HL-60 (cell line): Measurements from ENCODE around the gene SYT9.

Source experiments
- DNase-seq, 2 experiments: peaks; one replicate each; pipeline ENCODE4 v3.0.0-alpha.2; 2010 to 2020; ENCODE audit warnings: low read depth in 1 of 2, low spot score in 1 of 2
- H3K27ac ChIP-seq: fragments of 250-450 bp; sonication (Bioruptor Pico); replicated peaks from 2 replicates; pipeline ENCODE4 v1.5.1; 2020; ENCODE audit warnings: mild to moderate bottlenecking, moderate library complexity
- H3K27me3 ChIP-seq: fragments of 250-450 bp; sonication (Bioruptor Pico); 2 replicates; pipeline ENCODE4 v1.5.1; 2021; ENCODE audit warnings: mild to moderate bottlenecking, moderate library complexity; ENCODE audit not compliant: insufficient read depth, poor library complexity, severe bottlenecking
- H3K4me3 ChIP-seq: replicated peaks from 2 replicates; pipeline ENCODE4 v1.5.1; 2011; ENCODE audit warnings: mild to moderate bottlenecking, control low read depth, low read length; ENCODE audit not compliant: insufficient read depth
- CTCF ChIP-seq: IDR thresholded peaks from one replicate; pipeline ENCODE4 v1.5.1; 2011; ENCODE audit warnings: low read length, control low read depth, inconsistent platforms; ENCODE audit not compliant: insufficient read depth
- GABPA ChIP-seq: IDR thresholded peaks from 2 replicates; pipeline ENCODE4 v1.6.1; 2012; ENCODE audit warnings: low read depth
- POLR2AphosphoS5 ChIP-seq: IDR thresholded peaks from 2 replicates; pipeline ENCODE4 v1.6.1; 2012; ENCODE audit warnings: low read depth
- REST ChIP-seq: IDR thresholded peaks from 2 replicates; pipeline ENCODE4 v1.6.1; 2012; ENCODE audit warnings: low read depth; ENCODE audit not compliant: insufficient replicate concordance
- SPI1 ChIP-seq: IDR thresholded peaks from 2 replicates; pipeline ENCODE4 v1.6.1; 2012; ENCODE audit warnings: low read depth, mild to moderate bottlenecking, borderline replicate concordance

Gene SYT9

DNA sequence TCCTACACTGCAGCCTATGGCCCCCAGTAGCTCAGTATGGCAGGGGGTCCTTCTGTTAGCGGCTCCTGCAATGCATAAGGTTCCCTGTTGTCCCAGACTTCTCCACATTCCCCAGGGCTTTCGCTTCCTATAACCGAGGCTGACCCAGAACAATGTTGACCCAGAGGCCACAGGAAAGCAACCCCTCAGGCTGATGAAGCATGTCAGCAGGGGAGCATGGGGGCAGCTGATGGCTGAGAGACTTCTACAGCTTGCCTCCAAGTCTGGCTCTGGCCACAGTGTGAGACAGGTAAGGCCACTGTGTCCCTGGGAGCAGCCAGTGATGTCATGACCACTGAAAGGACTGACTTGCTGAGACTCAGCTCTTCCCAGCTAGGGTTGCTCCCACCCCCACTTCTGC lies 249.5 kb downstream of the SYT9 start:
- Histone ChIP-seq H3K27ac (no peak overlapping the region), H3K27me3 (no peaks in the 10 kb centered on the region), H3K4me3 (no peak overlapping the region)
- DNase-seq, result no peak
- TF ChIP-seq CTCF, result no peak
- no peak for TF ChIP-seq REST
- no peak for TF ChIP-seq POLR2AphosphoS5
- TF ChIP-seq GABPA, result no peak
- no peak for TF ChIP-seq SPI1

DNA sequence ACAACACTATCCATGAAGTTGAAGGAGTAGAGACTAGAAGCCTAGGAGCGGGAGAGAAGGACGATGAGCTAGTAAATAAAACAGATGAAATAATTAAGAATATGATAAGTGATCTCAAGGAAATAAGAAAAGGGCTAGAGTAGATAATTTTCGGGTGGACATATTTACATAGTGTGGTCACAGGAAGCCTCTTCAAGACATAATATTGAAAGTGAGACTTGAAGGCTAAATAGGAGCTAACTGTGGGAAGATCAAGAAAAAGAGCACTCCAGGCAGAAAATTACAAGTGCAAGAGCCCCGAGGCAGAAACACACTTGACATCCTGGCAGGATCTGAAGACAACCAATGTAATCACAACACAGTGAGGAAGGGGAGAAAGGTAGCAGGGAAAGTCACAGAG lies 250.2 kb downstream of the SYT9 start:
- TF ChIP-seq SPI1, result no peak
- no peak for TF ChIP-seq CTCF
- no peak for TF ChIP-seq POLR2AphosphoS5
- TF ChIP-seq GABPA, result no peak
- no peak for TF ChIP-seq REST
- Histone ChIP-seq H3K4me3 (no peak overlapping the region), H3K27ac (no peak overlapping the region), H3K27me3 (no peaks in the 10 kb centered on the region)
- DNase-seq, result no peak

DNA sequence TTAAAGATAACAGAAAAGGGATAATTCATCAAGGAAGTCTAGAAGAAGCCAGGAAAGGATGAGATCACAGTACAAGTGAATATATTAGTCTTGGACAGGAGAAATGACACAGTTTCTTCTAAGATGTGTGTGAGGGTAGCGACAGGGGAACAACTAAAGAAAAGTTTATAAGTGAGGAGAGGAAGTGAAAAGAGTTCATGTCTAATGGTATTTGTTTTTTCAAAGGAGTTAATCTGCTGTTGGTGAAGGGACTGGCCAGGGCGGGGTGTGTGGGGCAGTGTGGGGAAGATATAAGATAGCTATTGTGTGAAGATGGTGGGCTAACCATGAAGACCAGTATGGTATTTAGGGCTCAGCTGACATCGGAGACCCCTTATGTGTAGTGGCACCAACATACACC lies 254.5 kb downstream of the SYT9 start:
- H3K27ac ChIP-seq, result no peak overlapping the region
- H3K4me3 ChIP-seq, result no peak overlapping the region
- no peak for DNase-seq
- no peaks in the 10 kb centered on the region for H3K27me3 ChIP-seq
- TF ChIP-seq REST (no peak), CTCF (no peak), GABPA (no peak), SPI1 (no peak), POLR2AphosphoS5 (no peak)
